Activated T-cell treated with anti-CD3 and anti-CD28 coated beads, Interleukin-2, amount 50 U/mL, for 72 hours (primary cell): ENCODE data around the gene ATF6. TPM values are rescaled to one million over a fixed set of nuclear protein-coding genes. Genes with fewer than 3 reads are reported as not detected.
A peak's percentile ranks its signal among the peaks of the same experiment; 100 is the strongest.

Source experiments
- ATAC-seq, 2 donors: fragments of 150-1000 bp; cut with Tn5 transposase; replicated peaks in 1 of 2; 2 replicates each; pipeline ENCODE4 v1.10.0; 2021; ENCODE audit warnings: moderate library complexity in 2 of 2, mild to moderate bottlenecking in 1 of 2
- DNase-seq, 2 donors: peaks; one replicate each; pipeline ENCODE4 v3.0.0; 2021 to 2022; ENCODE audit warnings: mixed read lengths in 1 of 2
- H3K27ac Mint-ChIP-seq: one replicate; pipeline ENCODE4 v1.8.0; 2022; ENCODE audit warnings: mild to moderate bottlenecking, moderate library complexity, mixed read lengths
- H3K27me3 Mint-ChIP-seq: one replicate; pipeline ENCODE4 v1.8.0; 2022; ENCODE audit warnings: low read depth, mixed read lengths
- H3K36me3 Mint-ChIP-seq, 2 donors: one replicate each; pipeline ENCODE4 v1.8.0; 2022; ENCODE audit warnings: mixed read lengths in 2 of 2, mild to moderate bottlenecking in 1 of 2; ENCODE audit not compliant: insufficient read depth in 2 of 2
- H3K4me1 Mint-ChIP-seq: one replicate; pipeline ENCODE4 v1.8.0; 2022; ENCODE audit warnings: low read depth, mixed read lengths
- H3K4me3 Mint-ChIP-seq, 2 donors: one replicate each; pipeline ENCODE4 v1.8.0; 2022; ENCODE audit warnings: mild to moderate bottlenecking in 2 of 2, mixed read lengths in 2 of 2, moderate library complexity in 2 of 2
- H3K9me3 Mint-ChIP-seq, 2 donors: one replicate each; pipeline ENCODE4 v1.8.0; 2022; ENCODE audit warnings: mixed read lengths in 2 of 2
- total RNA-seq, 2 donors: library from RNA; stranded (reverse); gene quantifications; one replicate each; pipeline ENCODE4 v1.2.3, GENCODE V29; 2022

ATF6 gene
- total RNA-seq, 2 donors from 2014 or later = 23.7 to 28.4 TPM

- H3K4me3 Mint-ChIP-seq = no peak overlapping the region
- H3K9me3 Mint-ChIP-seq = peaks cover 1 to 3% of the 10 kb centered on the region in 2 donors
- no peaks in the 10 kb centered on the region for H3K4me1 Mint-ChIP-seq
- H3K27ac Mint-ChIP-seq = no peak overlapping the region
- ATAC-seq (no peak), DNase-seq (no peak)
- no peaks in the 10 kb centered on the region for H3K27me3 Mint-ChIP-seq
- peaks cover 7 to 20% of the 10 kb centered on the region in 2 donors for H3K36me3 Mint-ChIP-seq
Measured at GRCh38 chr1:161836018-161836417, 69.9 kb downstream of the ATF6 start.

- Mint-ChIP-seq H3K36me3 (peaks cover 6 to 20% of the 10 kb centered on the region in 2 donors), H3K4me1 (peaks cover 4% of the 10 kb centered on the region), H3K4me3 (no peak overlapping the region), H3K27me3 (no peaks in the 10 kb centered on the region), H3K9me3 (peaks cover 0 to 1% of the 10 kb centered on the region in 2 donors), H3K27ac (no peak overlapping the region)
- ATAC-seq (no peak), DNase-seq (no peak)
Measured at GRCh38 chr1:161838362-161838761, 72.2 kb downstream of the ATF6 start.

- Mint-ChIP-seq H3K36me3 (peaks cover 6 to 22% of the 10 kb centered on the region in 2 donors), H3K4me3 (no peak overlapping the region), H3K9me3 (no peaks in the 10 kb centered on the region), H3K27me3 (no peaks in the 10 kb centered on the region), H3K27ac (no peak overlapping the region), H3K4me1 (peaks cover 7% of the 10 kb centered on the region)
- ATAC-seq (no peak), DNase-seq (no peak)
Measured at GRCh38 chr1:161838885-161839284, 72.8 kb downstream of the ATF6 start.

DNA sequence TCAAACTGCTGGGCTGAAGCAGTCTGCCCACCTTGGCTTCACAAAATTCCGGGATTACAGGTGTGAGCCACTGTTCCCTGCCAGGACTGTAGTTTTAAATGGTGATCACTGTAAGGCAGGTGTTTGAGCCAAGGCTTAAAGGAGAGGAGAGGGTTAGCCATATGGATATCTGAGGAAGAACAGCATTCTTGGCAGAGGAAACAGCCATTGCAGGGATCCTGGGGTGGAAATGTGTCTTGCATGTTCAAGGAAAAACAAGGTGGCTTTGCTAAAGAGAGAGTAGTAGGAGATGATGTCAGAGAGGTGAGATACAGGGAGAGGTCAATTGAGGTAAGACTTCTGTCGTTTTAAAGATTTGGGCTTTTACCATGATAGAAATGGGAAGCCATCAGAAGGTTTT is 73.5 kb downstream of the ATF6 start:
- Mint-ChIP-seq H3K27me3 (no peaks in the 10 kb centered on the region), H3K4me3 (no peak overlapping the region), H3K4me1 (peaks cover 7% of the 10 kb centered on the region), H3K36me3 (peaks cover 6 to 22% of the 10 kb centered on the region in 2 donors), H3K9me3 (no peaks in the 10 kb centered on the region), H3K27ac (no peak overlapping the region)
- ATAC-seq = no peak
- no peak for DNase-seq

DNA sequence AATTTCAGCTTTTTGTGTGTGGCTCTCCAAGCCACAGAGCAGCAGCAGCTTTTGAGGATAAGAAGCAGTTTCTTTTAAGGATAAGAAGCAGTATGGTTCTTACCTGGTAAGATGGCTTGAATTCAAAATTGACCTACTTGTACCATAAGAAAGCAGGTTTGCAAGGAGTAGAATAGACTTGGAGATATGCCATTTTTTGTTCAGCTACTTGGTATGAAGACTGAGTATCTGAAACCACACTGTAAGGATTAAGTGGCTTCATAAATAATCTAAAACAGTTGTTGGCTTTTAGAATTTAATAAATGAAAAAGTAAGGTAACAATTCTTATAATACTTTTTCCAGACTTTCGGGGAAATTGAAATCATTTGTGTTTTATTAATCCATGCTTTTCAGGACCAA is 74.2 kb downstream of the ATF6 start:
- ATAC-seq (no peak), DNase-seq (no peak)
- Mint-ChIP-seq H3K4me3 (no peak overlapping the region), H3K4me1 (peaks cover 7% of the 10 kb centered on the region), H3K36me3 (peaks cover 6 to 22% of the 10 kb centered on the region in 2 donors), H3K9me3 (no peaks in the 10 kb centered on the region), H3K27ac (no peak overlapping the region), H3K27me3 (no peaks in the 10 kb centered on the region)

DNA sequence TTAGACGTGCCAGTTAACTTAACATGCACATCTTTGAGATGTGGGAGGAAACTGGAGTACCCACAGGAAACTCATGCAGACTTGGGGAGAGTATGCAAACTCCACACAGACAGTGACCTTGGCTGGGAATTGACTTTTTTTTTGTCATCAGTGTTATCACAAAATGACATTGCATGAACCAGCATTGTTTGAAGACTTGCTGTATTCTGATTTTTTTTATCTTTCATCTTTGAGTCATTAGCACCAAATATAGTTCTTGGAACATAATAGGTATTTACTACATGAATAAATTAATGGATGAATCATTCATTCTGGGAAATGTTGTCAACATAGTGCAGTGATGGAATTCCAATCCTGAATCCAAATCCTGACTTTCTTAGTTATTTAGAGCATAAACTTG is 77.0 kb downstream of the ATF6 start:
- Mint-ChIP-seq H3K36me3 (peaks cover 3 to 13% of the 10 kb centered on the region in 2 donors), H3K27me3 (no peaks in the 10 kb centered on the region), H3K9me3 (no peaks in the 10 kb centered on the region), H3K27ac (peak overlapping the region; percentile 81), H3K4me1 (peaks cover 7% of the 10 kb centered on the region), H3K4me3 (no peak overlapping the region)
- ATAC-seq (no peak), DNase-seq (no peak)

DNA sequence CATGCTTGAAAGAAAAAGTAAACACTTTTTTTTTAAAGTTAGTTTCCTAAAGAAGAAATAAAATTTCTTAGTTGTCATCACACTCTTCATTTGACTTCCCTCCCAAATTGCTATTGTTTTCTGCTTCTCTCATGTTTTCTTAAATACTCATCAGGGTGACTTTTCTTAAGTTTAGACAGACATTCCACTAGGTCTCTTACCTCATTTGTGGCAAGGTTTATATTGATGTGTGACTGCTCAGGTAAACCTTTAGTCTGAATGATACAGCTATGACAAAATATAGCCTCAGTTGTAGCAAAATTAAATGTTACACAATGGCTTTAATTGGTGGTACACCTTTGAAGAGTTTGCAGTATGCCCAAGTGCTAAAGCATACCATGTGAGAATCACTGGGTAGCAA is 78.6 kb downstream of the ATF6 start:
- peaks cover 0 to 14% of the 10 kb centered on the region in 2 donors for H3K36me3 Mint-ChIP-seq
- H3K27me3 Mint-ChIP-seq = no peaks in the 10 kb centered on the region
- H3K4me3 Mint-ChIP-seq = no peak overlapping the region
- ATAC-seq (peak in 1 of 2 donors; percentile 56), DNase-seq (no peak)
- peaks cover 13% of the 10 kb centered on the region for H3K4me1 Mint-ChIP-seq
- H3K9me3 Mint-ChIP-seq = no peaks in the 10 kb centered on the region
- no peak overlapping the region for H3K27ac Mint-ChIP-seq

DNA sequence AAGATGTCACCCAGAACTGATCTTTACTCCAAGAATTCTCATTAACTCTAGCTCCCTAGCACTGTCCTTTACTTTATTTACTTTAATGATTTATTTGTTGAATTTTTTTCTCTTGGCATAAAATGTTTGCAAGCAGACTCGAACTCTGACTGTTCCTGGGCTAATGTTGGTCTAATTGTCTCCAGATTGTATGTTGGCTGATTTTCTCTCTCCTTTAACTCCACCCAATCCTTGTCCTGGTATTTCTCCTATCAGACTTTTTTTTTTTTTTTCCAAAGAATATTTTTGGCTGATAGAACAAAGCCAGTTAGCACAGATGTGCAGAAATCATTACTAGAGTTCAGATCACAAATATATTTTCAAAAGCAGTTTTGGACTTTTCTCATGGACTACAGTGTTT is 82.6 kb downstream of the ATF6 start:
- Mint-ChIP-seq H3K27ac (no peak overlapping the region), H3K9me3 (no peaks in the 10 kb centered on the region), H3K4me3 (no peak overlapping the region), H3K27me3 (no peaks in the 10 kb centered on the region), H3K4me1 (peaks cover 9% of the 10 kb centered on the region), H3K36me3 (peaks cover 6 to 10% of the 10 kb centered on the region in 2 donors)
- no peak for DNase-seq
- no peak for ATAC-seq

- Mint-ChIP-seq H3K4me3 (peak overlapping the region in 1 of 2 donors; percentile 29), H3K27ac (peak overlapping the region; percentile 48), H3K4me1 (peaks cover 9% of the 10 kb centered on the region), H3K27me3 (no peaks in the 10 kb centered on the region), H3K36me3 (peaks cover 6 to 12% of the 10 kb centered on the region in 2 donors), H3K9me3 (no peaks in the 10 kb centered on the region)
- peak in 1 of 2 donors; percentile 85 for ATAC-seq
- no peak for DNase-seq
Measured at GRCh38 chr1:161849518-161849917, 83.4 kb downstream of the ATF6 start.

DNA sequence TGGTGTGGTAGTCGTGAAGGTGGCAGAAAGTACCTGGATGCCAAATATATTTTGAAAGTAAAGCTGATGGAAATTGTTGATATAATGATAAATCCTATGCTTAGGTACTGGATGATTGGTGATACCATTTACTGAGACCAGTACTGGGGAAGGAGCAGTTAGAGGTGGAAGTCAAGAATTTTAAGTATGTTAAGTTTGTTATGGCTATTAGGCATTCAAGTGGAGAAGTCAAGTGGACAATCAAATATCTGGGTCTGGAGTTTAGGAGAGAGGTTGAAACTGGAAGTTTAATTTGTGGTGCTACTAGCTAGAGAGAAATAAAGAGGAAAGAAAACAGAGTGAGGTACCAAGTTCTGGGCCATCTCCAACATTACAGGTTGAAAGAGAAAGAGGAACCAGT is 89.1 kb downstream of the ATF6 start:
- DNase-seq (no peak), ATAC-seq (no peak)
- Mint-ChIP-seq H3K4me3 (no peak overlapping the region), H3K4me1 (no peaks in the 10 kb centered on the region), H3K9me3 (no peaks in the 10 kb centered on the region), H3K36me3 (peaks cover 13 to 15% of the 10 kb centered on the region in 2 donors), H3K27me3 (no peaks in the 10 kb centered on the region), H3K27ac (no peak overlapping the region)

- Mint-ChIP-seq H3K36me3 (peaks cover 10 to 13% of the 10 kb centered on the region in 2 donors), H3K27me3 (no peaks in the 10 kb centered on the region), H3K9me3 (no peaks in the 10 kb centered on the region), H3K27ac (no peak overlapping the region), H3K4me3 (no peak overlapping the region), H3K4me1 (no peaks in the 10 kb centered on the region)
- DNase-seq = no peak
- ATAC-seq = no peak
Measured at GRCh38 chr1:161858271-161858670, 92.2 kb downstream of the ATF6 start.

GRCh38 chr1:161863549-161863948 is 97.4 kb downstream of the ATF6 start:
- no peaks in the 10 kb centered on the region for H3K4me1 Mint-ChIP-seq
- H3K27ac Mint-ChIP-seq = no peak overlapping the region
- peaks cover 2 to 7% of the 10 kb centered on the region in 2 donors for H3K36me3 Mint-ChIP-seq
- DNase-seq (no peak), ATAC-seq (no peak)
- H3K4me3 Mint-ChIP-seq = no peak overlapping the region
- no peaks in the 10 kb centered on the region for H3K27me3 Mint-ChIP-seq
- H3K9me3 Mint-ChIP-seq = no peaks in the 10 kb centered on the region

DNA sequence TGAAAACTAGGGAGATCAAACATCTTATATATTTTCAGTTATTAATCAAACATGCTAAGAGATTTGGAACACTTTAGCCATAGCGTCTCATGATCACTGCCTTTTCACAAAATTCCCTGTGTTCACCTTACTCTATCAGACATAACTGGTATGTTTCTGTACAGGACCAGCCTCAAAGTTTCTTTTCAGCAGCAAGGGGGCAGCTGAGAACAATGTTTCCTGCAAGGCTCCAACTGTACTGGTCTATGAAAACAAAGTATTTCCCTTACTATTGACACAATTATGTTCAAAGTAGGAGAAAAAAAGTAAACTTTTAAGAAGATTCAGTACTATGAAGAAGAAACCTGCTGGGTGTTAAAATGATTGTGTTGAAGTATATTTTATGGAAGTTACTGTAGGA is 98.5 kb downstream of the ATF6 start:
- H3K27me3 Mint-ChIP-seq = no peaks in the 10 kb centered on the region
- H3K4me1 Mint-ChIP-seq = no peaks in the 10 kb centered on the region
- peaks cover 2 to 7% of the 10 kb centered on the region in 2 donors for H3K36me3 Mint-ChIP-seq
- no peak overlapping the region for H3K27ac Mint-ChIP-seq
- no peak overlapping the region for H3K4me3 Mint-ChIP-seq
- ATAC-seq = no peak
- no peak for DNase-seq
- no peaks in the 10 kb centered on the region for H3K9me3 Mint-ChIP-seq

GRCh38 chr1:161866241-161866640 is 100.1 kb downstream of the ATF6 start:
- H3K4me3 Mint-ChIP-seq = no peak overlapping the region
- peaks cover 2 to 7% of the 10 kb centered on the region in 2 donors for H3K36me3 Mint-ChIP-seq
- H3K27me3 Mint-ChIP-seq = no peaks in the 10 kb centered on the region
- no peak for DNase-seq
- ATAC-seq = no peak
- H3K27ac Mint-ChIP-seq = peak overlapping the region; percentile 13
- no peaks in the 10 kb centered on the region for H3K9me3 Mint-ChIP-seq
- no peaks in the 10 kb centered on the region for H3K4me1 Mint-ChIP-seq
